DOHH2 (cell line): ENCODE results near the gene CASP12.

Experiments
- H3F3A ChIP-seq: fragments of 200-600 bp; sonication (generic), shearing (Covaris generic); 2 replicates; pipeline ENCODE4 v1.6.0; 2016; ENCODE audit warnings: antibody characterized with exemption, mild to moderate bottlenecking; ENCODE audit not compliant: control insufficient read depth, insufficient read depth
- H3K27ac ChIP-seq: fragments of 200-600 bp; sonication (generic); 2 replicates; pipeline ENCODE4 v1.5.1; 2014; ENCODE audit warnings: low read depth, mild to moderate bottlenecking, low read length, moderate library complexity
- H3K27me3 ChIP-seq: fragments of 200-600 bp; sonication (generic); 2 replicates; pipeline ENCODE4 v1.6.1; 2014; ENCODE audit warnings: mild to moderate bottlenecking, low read length, mixed read lengths; ENCODE audit not compliant: control insufficient read depth
- H3K36me3 ChIP-seq: fragments of 200-600 bp; sonication (generic); 2 replicates; pipeline ENCODE4 v1.6.1; 2014; ENCODE audit warnings: mild to moderate bottlenecking, low read length, moderate library complexity, mixed read lengths; ENCODE audit not compliant: control insufficient read depth
- H3K4me1 ChIP-seq: fragments of 200-600 bp; sonication (generic); 2 replicates; pipeline ENCODE4 v1.6.1; 2014; ENCODE audit warnings: mild to moderate bottlenecking, low read length, mixed read lengths; ENCODE audit not compliant: control insufficient read depth
- H3K4me2 ChIP-seq: fragments of 200-600 bp; sonication (generic); 2 replicates; pipeline ENCODE4 v1.6.0; 2014; ENCODE audit warnings: mild to moderate bottlenecking, low read length, moderate library complexity
- H3K4me3 ChIP-seq: fragments of 200-600 bp; sonication (generic); 2 replicates; pipeline ENCODE4 v1.5.1; 2014; ENCODE audit warnings: mild to moderate bottlenecking, low read length, mixed read lengths
- H3K79me2 ChIP-seq: fragments of 200-600 bp; sonication (generic); 2 replicates; pipeline ENCODE4 v1.6.1; 2014; ENCODE audit warnings: mild to moderate bottlenecking, low read length, mixed read lengths; ENCODE audit not compliant: control insufficient read depth
- H3K9me2 ChIP-seq: fragments of 200-600 bp; sonication (generic); replicated peaks from 2 replicates; pipeline ENCODE4 v1.6.1; 2014; ENCODE audit warnings: mild to moderate bottlenecking, low read length, mixed read lengths; ENCODE audit not compliant: control insufficient read depth
- H3K9me3 ChIP-seq: fragments of 200-600 bp; sonication (generic); 2 replicates; pipeline ENCODE4 v1.6.1; 2014; ENCODE audit warnings: antibody characterized with exemption, low read length, mixed read lengths; ENCODE audit not compliant: control insufficient read depth, insufficient read depth
- H4K20me1 ChIP-seq: fragments of 200-600 bp; sonication (generic); 2 replicates; pipeline ENCODE4 v1.6.0; 2014; ENCODE audit warnings: low read depth, mild to moderate bottlenecking, antibody characterized with exemption, low read length, moderate library complexity; ENCODE audit not compliant: control insufficient read depth, insufficient read depth
- EZH2phosphoT487 ChIP-seq: fragments of 200-600 bp; sonication (generic); IDR thresholded peaks from 2 replicates; pipeline ENCODE4 v1.6.1; 2017; ENCODE audit warnings: borderline replicate concordance, mild to moderate bottlenecking, antibody characterized with exemption, low read length, moderate library complexity, mixed read lengths
- TF ChIP-seq, protein P1 (sequence below): fragments of 200-600 bp; sonication (generic); IDR thresholded peaks from one replicate; pipeline ENCODE4 v1.5.1; 2014; ENCODE audit warnings: antibody characterized with exemption, mild to moderate bottlenecking, low read depth, low read length; ENCODE audit not compliant: poor library complexity, severe bottlenecking

Gene CASP12

DNA sequence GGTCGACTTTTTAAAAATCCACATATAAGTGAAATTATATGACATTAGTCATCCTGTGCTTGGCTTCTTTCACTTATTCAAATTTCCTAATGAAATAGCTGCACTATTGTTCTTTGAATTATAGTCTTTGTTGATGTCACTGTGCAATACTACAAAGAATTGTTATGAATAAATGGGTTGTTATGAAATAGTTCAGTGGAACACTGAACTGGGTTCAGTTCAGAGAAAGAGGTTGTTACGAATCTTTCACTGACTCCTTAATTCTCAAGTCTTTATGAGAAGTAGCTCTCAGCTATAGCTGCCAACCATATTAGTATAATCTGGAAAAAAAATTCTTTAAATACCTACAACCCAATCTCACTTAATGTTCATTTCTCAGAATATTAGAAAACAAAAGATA, 42.3 kb downstream of the CASP12 start:
- Histone ChIP-seq H3K36me3 (no peaks in the 10 kb centered on the region), H3K9me3 (no peaks in the 10 kb centered on the region), H4K20me1 (no peaks in the 10 kb centered on the region), H3K79me2 (no peaks in the 10 kb centered on the region), H3F3A (no peaks in the 10 kb centered on the region), H3K4me1 (no peaks in the 10 kb centered on the region), H3K4me3 (no peak overlapping the region), H3K27ac (no peak overlapping the region), H3K4me2 (no peak overlapping the region), H3K9me2 (no peaks in the 10 kb centered on the region), H3K27me3 (no peaks in the 10 kb centered on the region)
- no peak for TF ChIP-seq EZH2phosphoT487
- TF ChIP-seq, protein P1, sequence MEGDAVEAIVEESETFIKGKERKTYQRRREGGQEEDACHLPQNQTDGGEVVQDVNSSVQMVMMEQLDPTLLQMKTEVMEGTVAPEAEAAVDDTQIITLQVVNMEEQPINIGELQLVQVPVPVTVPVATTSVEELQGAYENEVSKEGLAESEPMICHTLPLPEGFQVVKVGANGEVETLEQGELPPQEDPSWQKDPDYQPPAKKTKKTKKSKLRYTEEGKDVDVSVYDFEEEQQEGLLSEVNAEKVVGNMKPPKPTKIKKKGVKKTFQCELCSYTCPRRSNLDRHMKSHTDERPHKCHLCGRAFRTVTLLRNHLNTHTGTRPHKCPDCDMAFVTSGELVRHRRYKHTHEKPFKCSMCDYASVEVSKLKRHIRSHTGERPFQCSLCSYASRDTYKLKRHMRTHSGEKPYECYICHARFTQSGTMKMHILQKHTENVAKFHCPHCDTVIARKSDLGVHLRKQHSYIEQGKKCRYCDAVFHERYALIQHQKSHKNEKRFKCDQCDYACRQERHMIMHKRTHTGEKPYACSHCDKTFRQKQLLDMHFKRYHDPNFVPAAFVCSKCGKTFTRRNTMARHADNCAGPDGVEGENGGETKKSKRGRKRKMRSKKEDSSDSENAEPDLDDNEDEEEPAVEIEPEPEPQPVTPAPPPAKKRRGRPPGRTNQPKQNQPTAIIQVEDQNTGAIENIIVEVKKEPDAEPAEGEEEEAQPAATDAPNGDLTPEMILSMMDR: no peak

DNA sequence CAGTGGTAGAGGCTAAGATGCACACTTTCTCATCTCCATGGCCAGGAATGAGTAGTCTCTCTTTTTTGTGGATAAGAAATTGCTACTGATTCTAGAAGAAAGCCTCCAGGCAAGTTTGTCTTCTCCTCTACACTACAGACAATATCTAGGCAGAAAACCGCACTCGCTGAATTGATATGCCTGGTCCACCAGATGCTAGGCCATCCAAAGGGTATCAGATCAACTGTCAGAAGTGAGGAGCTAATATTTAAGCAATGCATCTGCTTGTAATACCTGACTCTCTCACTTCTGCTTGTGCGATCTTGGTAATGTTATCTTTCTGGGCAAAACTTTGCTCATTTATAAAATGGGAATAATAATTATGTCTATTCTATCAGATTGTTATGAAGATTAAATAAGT, 45.0 kb downstream of the CASP12 start:
- Histone ChIP-seq H3K9me2 (no peaks in the 10 kb centered on the region), H3K27me3 (no peaks in the 10 kb centered on the region), H3K4me1 (no peaks in the 10 kb centered on the region), H3K79me2 (no peaks in the 10 kb centered on the region), H3K36me3 (no peaks in the 10 kb centered on the region), H4K20me1 (no peaks in the 10 kb centered on the region), H3K4me2 (no peak overlapping the region), H3K4me3 (no peak overlapping the region), H3K9me3 (no peaks in the 10 kb centered on the region), H3F3A (no peaks in the 10 kb centered on the region), H3K27ac (no peak overlapping the region)
- TF ChIP-seq, protein P1: no peak
- no peak for TF ChIP-seq EZH2phosphoT487

DNA sequence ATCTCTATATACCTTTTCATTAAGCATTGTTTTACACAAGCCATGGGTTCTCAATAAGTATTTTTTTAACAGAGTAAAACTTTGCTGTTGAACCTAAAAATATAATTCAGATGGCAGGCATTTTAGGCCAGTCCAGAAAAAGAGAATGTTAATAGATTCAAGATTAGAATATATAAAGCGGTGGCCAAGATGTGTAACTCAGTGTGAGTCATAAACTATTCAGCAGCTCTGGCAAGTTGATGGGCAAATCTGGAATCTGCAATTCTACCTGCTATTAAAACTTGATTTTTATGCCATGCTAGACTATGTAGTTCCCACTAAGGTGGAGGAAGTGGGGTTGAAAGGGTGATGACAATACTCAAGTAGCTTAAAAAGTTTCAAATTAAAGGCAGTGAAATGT, 45.4 kb downstream of the CASP12 start:
- Histone ChIP-seq H3K9me2 (no peaks in the 10 kb centered on the region), H4K20me1 (no peaks in the 10 kb centered on the region), H3K4me1 (no peaks in the 10 kb centered on the region), H3K4me3 (no peak overlapping the region), H3K4me2 (no peak overlapping the region), H3K9me3 (no peaks in the 10 kb centered on the region), H3K27ac (no peak overlapping the region), H3F3A (no peaks in the 10 kb centered on the region), H3K79me2 (no peaks in the 10 kb centered on the region), H3K36me3 (no peaks in the 10 kb centered on the region), H3K27me3 (no peaks in the 10 kb centered on the region)
- TF ChIP-seq, protein P1: no peak
- TF ChIP-seq EZH2phosphoT487: no peak

GRCh38 chr11:104846216-104846615, 52.0 kb downstream of the CASP12 start:
- no peak for TF ChIP-seq EZH2phosphoT487
- TF ChIP-seq, protein P1: no peak
- H3K9me2 ChIP-seq: no peaks in the 10 kb centered on the region

More at GRCh38 chr11:104846216-104846615, 52.0 kb downstream of the CASP12 start:
- no peaks in the 10 kb centered on the region for H3K27me3 ChIP-seq
- no peak overlapping the region for H3K4me3 ChIP-seq
- no peaks in the 10 kb centered on the region for H3K9me3 ChIP-seq
- H3K4me1 ChIP-seq: no peaks in the 10 kb centered on the region
- H3F3A ChIP-seq: no peaks in the 10 kb centered on the region
- H3K27ac ChIP-seq: no peak overlapping the region
- no peaks in the 10 kb centered on the region for H3K36me3 ChIP-seq
- no peak overlapping the region for H3K4me2 ChIP-seq
- no peaks in the 10 kb centered on the region for H4K20me1 ChIP-seq
- H3K79me2 ChIP-seq: no peaks in the 10 kb centered on the region
